Transverse colon (tissue), 4 donors: ENCODE data around the gene F7. TPM values are rescaled to one million over a fixed set of nuclear protein-coding genes. Genes with fewer than 3 reads are reported as not detected.

Source experiments
- DNase-seq: peaks from one replicate; pipeline ENCODE4 v3.0.0-alpha.2; 2019
- H3K27ac ChIP-seq, 4 donors: fragments of 200-600 bp; sonication (generic); 2 replicates each; pipeline ENCODE4 v1.5.1; 2016 to 2018; ENCODE audit warnings: inconsistent platforms in 4 of 4
- H3K27me3 ChIP-seq: fragments of 200-600 bp; sonication (generic); 2 replicates; pipeline ENCODE4 v1.5.1; 2017; ENCODE audit warnings: inconsistent platforms
- H3K36me3 ChIP-seq, 4 donors: fragments of 200-600 bp; sonication (generic); 2 replicates each; pipeline ENCODE4 v1.5.1; 2017 to 2019; ENCODE audit warnings: inconsistent platforms in 4 of 4
- H3K4me1 ChIP-seq, 4 donors: fragments of 200-600 bp; sonication (generic); 2 replicates each; pipeline ENCODE4 v1.5.1; 2017 to 2020; ENCODE audit warnings: inconsistent platforms in 4 of 4
- H3K4me3 ChIP-seq, 4 donors: fragments of 200-600 bp; sonication (generic); 1 replicate in 1 of 4; 2 replicates in 3 of 4; pipeline versions ENCODE4 v1.5.1 to v1.6.1; 2017 to 2019; ENCODE audit warnings: inconsistent platforms in 4 of 4
- H3K9me3 ChIP-seq, 2 donors: fragments of 200-600 bp; sonication (generic); 2 replicates each; pipeline ENCODE4 v1.5.1; 2017 to 2019; ENCODE audit warnings: inconsistent platforms in 2 of 2
- CTCF ChIP-seq, 5 experiments: fragments of 200-600 bp in 3 of 5; fragments of 450-650 bp in 2 of 5; sonication (generic) in 3 of 5; IDR thresholded peaks; 1 replicate in 2 of 5; 2 replicates in 3 of 5; pipeline ENCODE4 v1.5.1; 2016 to 2017; ENCODE audit warnings: antibody characterized with exemption in 5 of 5, inconsistent platforms in 3 of 5, mild to moderate bottlenecking in 2 of 5, moderate library complexity in 1 of 5
- EP300 ChIP-seq: sonication (generic); formaldehyde crosslinking; IDR thresholded peaks from one replicate; pipeline ENCODE4 v1.6.1; 2017; ENCODE audit warnings: antibody characterized with exemption, low read depth
- POLR2A ChIP-seq: fragments of 450-650 bp; IDR thresholded peaks from one replicate; pipeline ENCODE4 v1.6.1; 2016; ENCODE audit warnings: antibody characterized with exemption, mild to moderate bottlenecking, moderate library complexity
- POLR2AphosphoS5 ChIP-seq, 3 donors: sonication (generic); formaldehyde crosslinking; IDR thresholded peaks; one replicate each; pipeline ENCODE4 v1.6.1; 2016; ENCODE audit warnings: antibody characterized with exemption in 3 of 3
- WGBS, 2 donors: methylation state at CpG; one replicate each; pipeline ENCODE4 v1.1.5; 2018; ENCODE audit warnings: low coverage in 1 of 2; 5-methylcytosine and 5-hydroxymethylcytosine counted together
- in situ Hi-C, 4 donors: fragments of 200-750 bp; cut with MboI; loops; one replicate each; pipeline versions ENCODE4 v1.15.0 to v1.15.1; 2017; ENCODE audit warnings: low sequenced_read_pairs in 3 of 4, low pct_ligation_motif_present in 1 of 4, low pct_unique_long_range_greater_than_20kb in 1 of 4
- intact Hi-C: fragments of 100-400 bp; cut with DNase I; formaldehyde crosslinking; loops from one replicate; pipeline ENCODE4 v1.15.1; 2023; ENCODE audit warnings: low total_unique reads
- total RNA-seq, 4 donors: library from RNA; depleted of rRNA; stranded (reverse); fragments of >200 nt; gene quantifications; one replicate each; pipeline ENCODE4 v1.1.0, GENCODE V29; 2016

Gene F7
- total RNA-seq, 4 donors from 2014 or later = not detected

DNA sequence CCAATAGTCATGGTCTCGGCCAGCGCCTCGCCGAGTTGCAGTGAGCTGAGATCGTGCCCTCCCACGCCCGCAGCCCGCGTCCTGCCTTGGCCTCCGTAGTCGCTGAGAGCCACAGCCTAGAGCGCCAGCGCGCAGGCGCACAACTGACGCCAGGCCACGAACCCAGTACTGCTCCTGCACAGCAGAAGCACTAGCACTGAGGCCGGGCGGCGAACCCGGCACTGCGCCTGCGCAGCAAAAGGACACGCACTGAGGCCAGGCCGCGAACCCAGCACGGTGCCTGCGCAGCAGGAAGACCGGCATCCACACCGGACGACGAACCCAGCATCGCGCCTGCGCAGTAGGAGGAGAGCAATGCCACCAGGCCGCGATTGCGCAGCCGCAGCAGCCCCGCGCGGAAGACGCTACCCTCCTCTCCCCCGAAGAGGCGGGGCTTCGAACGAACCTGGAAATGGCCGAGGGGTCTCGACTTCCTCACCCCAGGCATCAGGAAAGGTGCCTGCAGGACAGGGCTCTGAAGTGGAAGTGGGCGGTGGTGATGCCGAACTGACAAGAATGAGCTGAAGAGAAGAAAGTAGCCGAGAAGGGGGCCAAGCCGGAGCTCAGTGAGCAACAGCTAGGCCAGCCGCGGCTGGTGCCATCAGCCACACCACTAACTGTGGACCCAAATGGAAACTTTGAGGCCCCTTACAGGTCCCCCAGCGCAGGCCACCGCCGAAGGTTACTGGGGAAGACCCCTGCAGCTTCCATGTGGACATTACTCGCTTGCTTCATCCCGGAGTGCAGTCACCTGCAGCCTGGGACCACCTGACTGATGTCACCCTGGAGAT is 24.5 kb downstream of the F7 start:
- H3K27ac ChIP-seq = no peak overlapping the region
- intact Hi-C loops = no loop called here
- peak overlapping the region in 1 of 4 donors; percentile 9 for H3K4me3 ChIP-seq
- WGBS, 2 donors = 76% methylated on average over 60 of the region's 60 CpGs; no CpG with 5 or more reads in 1 of the 2 donors
- no peaks in the 10 kb centered on the region for H3K36me3 ChIP-seq
- DNase-seq = no peak
- H3K4me1 ChIP-seq = no peaks in the 10 kb centered on the region
- in situ Hi-C loops = no loop called here
- no peaks in the 10 kb centered on the region for H3K9me3 ChIP-seq
- TF ChIP-seq EP300 (no peak), POLR2A (no peak), POLR2AphosphoS5 (IDR thresholded peaks at IDR 0.05) (no peak), CTCF (IDR thresholded peaks at IDR 0.05) (no peak)
- H3K27me3 ChIP-seq = peaks cover 16% of the 10 kb centered on the region

DNA sequence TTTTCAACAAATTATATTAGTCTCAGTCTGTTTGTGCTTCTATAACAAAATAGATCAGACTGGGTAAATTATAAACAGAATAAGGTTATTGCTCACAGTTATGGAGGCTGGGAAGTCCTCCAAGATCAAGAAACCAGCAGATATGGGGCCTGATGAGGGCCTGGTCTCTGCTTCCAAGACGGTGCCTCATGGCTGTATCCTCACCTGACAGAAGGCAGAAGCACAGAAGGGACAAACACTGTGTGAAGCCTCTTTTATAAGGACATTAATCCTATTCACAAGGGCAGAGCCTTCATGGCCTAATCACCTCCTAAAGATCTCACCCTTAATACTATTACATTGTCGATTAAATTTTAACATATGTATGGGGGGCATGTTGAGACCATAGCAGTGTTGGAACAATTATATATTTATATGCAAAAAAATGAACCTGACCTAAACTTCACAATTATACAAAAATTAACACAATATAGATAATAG is 29.7 kb downstream of the F7 start:
- no peak for TF ChIP-seq POLR2AphosphoS5 (IDR thresholded peaks at IDR 0.05)
- TF ChIP-seq POLR2A = no peak
- no peak for TF ChIP-seq CTCF (IDR thresholded peaks at IDR 0.05)
- TF ChIP-seq EP300 = no peak

DNA sequence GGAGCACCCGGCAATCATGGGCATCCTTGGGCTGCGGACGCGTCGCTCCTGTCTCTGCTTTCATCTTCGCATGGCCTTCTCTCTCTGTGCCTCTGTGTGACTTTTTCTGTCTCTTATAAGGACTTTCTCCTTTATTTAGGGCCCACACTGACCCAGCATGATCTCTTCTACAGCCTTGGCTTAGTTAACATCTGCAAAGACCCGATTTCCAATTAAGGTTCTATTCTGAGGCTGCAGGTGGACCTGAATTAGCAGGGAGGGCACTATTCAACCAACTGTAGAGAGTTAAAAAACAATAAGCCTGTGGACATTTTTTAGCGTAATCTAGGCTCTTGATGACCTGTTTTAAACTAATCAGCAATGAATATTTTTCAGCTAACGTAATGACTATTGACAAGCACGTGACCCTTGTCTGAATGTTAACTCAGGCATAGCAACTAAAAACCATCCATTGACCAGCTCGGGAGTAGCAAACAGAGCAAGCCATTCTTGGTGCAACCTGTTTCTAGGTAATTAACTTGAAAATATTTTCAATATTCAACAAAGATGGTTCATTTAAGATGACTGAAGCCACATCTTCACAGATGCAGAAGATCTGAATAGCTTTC is 32.2 kb downstream of the F7 start:
- no peak for DNase-seq
- no peaks in the 10 kb centered on the region for H3K9me3 ChIP-seq
- TF ChIP-seq CTCF (IDR thresholded peaks at IDR 0.05) = no peak
- no peak for TF ChIP-seq POLR2AphosphoS5 (IDR thresholded peaks at IDR 0.05)
- TF ChIP-seq POLR2A = no peak
- TF ChIP-seq EP300 = no peak
- H3K27ac ChIP-seq = no peak overlapping the region
- H3K36me3 ChIP-seq = no peaks in the 10 kb centered on the region
- in situ Hi-C loops = no loop called here
- WGBS, 2 donors = 86% methylated on average over 9 to 11 of the region's 11 CpGs
- intact Hi-C loops = no loop called here
- H3K4me3 ChIP-seq = no peak overlapping the region
- H3K4me1 ChIP-seq = no peaks in the 10 kb centered on the region
- no peaks in the 10 kb centered on the region for H3K27me3 ChIP-seq

More for the DNA sequence above, 29.7 kb downstream of the F7 start:
- intact Hi-C loops (no loop called here), in situ Hi-C loops (no loop called here)
- Histone ChIP-seq H3K27ac (no peak overlapping the region), H3K27me3 (peaks cover 3% of the 10 kb centered on the region), H3K36me3 (no peaks in the 10 kb centered on the region), H3K4me3 (no peak overlapping the region), H3K4me1 (no peaks in the 10 kb centered on the region), H3K9me3 (no peaks in the 10 kb centered on the region)
- WGBS, 2 donors = 61 to 100% methylated on average over 1 to 2 of the region's 2 CpGs
- DNase-seq = no peak

DNA sequence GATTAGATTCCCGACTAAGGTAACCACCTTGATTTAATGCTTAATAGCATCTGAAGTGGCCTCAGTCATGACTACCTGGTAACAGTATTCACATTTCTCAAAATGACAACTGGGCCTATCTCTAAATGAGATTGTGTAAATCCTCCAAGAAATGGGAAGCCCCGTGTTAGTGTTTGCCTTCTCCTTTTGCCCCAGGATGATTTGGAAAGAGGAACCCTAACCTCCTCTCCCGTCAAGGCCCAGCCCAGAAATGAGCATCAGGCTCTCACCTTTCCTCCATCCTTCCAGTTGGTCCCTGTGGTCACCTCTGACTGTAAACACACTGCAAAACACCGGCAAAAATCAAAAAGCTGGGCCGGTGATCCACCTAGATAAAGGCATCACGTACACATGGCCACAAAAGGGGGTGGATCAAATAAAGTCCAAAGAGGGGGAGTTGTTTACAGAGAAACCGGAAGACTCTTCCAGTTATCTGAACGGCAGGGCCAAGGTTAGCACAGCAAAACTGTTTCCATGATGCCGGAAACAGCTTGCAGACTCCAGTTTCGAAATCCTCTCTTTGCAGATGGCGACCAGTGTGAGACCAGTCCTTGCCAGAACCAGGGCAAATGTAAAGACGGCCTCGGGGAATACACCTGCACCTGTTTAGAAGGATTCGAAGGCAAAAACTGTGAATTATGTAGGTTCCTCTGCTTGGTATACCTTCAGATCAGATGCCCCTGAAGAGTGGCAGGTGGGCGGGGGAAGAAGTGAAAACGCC is 33.4 kb downstream of the F7 start:
- intact Hi-C loops (no loop called here), in situ Hi-C loops (no loop called here)
- no peak overlapping the region for H3K4me3 ChIP-seq
- no peaks in the 10 kb centered on the region for H3K36me3 ChIP-seq
- no peak overlapping the region for H3K27ac ChIP-seq
- no peaks in the 10 kb centered on the region for H3K27me3 ChIP-seq
- 75 to 79% methylated on average over 5 to 16 of the region's 16 CpGs for WGBS, 2 donors
- no peak for DNase-seq
- TF ChIP-seq EP300 (no peak), POLR2AphosphoS5 (IDR thresholded peaks at IDR 0.05) (no peak), POLR2A (no peak), CTCF (IDR thresholded peaks at IDR 0.05) (no peak)
- H3K9me3 ChIP-seq = no peaks in the 10 kb centered on the region
- H3K4me1 ChIP-seq = no peaks in the 10 kb centered on the region
